K562 (cell line): ENCODE measurements around the gene DIAPH3. TPM values are rescaled to one million over a fixed set of nuclear protein-coding genes. Genes with fewer than 3 reads are reported as not detected.

Experiments
- polyA plus RNA-seq, 8 experiments: library from polyadenylated mRNA; depleted of rRNA in 4 of 8; stranded (reverse) in 5 of 8; unstranded in 3 of 8; fragments of >200 nt; fragmentation: Nextera tagmentation in 2 of 8; fragmentation: Illumina TruSeq in 1 of 8; extraction: Ambion mirVana in 2 of 8; extraction: Trizol in 1 of 8; gene quantifications; 2 replicates each; pipeline versions ENCODE4 v1.2.1 to v1.2.3, GENCODE V29; 2011 to 2014; ENCODE audit warnings: inconsistent platforms in 1 of 8, missing spikeins in 1 of 8
- total RNA-seq, 7 experiments: library from RNA; depleted of rRNA in 6 of 7; stranded (reverse); fragments of >200 nt in 6 of 7; fragmentation: Illumina TruSeq in 2 of 7; extraction: Trizol in 2 of 7; gene quantifications; 2 replicates each; pipeline versions ENCODE4 v1.2.1 to v1.2.3, GENCODE V29; 2011 to 2021; ENCODE audit warnings: low replicate concordance in 1 of 7
- TF ChIP-seq, protein P1 (sequence below): fragments of 200-600 bp; sonication (generic); IDR thresholded peaks from one replicate; pipeline ENCODE4 v1.6.1; 2012; ENCODE audit warnings: mild to moderate bottlenecking, low read depth, low read length, inconsistent platforms

Gene DIAPH3
- total and polyA plus RNA-seq, 9 of the 15 experiments (the other 6 are each of a cell fraction or from before 2014, with no cell fraction given) = 9.0 to 18.7 (median 14.7) TPM

DNA sequence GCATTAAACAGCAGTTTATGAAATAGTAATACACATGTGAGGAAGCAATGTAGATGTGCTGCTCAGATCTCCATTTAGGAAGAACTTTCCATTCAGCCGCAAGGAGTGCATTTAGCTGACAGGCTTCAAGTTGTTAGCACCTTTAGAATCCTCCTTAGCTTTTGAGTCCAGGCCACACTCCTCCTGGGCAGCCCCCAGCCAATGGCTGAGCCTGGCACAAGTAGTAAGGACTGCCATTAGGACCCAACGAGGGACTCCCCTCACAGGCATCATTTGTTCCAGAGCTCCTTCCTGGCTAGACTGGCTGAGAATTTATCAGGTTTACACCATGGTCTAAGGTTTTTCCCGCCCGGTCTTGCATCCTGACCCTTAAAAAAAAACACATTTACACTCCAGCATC is 201.4 kb downstream of the DIAPH3 start (continued):
- TF ChIP-seq, protein P1, sequence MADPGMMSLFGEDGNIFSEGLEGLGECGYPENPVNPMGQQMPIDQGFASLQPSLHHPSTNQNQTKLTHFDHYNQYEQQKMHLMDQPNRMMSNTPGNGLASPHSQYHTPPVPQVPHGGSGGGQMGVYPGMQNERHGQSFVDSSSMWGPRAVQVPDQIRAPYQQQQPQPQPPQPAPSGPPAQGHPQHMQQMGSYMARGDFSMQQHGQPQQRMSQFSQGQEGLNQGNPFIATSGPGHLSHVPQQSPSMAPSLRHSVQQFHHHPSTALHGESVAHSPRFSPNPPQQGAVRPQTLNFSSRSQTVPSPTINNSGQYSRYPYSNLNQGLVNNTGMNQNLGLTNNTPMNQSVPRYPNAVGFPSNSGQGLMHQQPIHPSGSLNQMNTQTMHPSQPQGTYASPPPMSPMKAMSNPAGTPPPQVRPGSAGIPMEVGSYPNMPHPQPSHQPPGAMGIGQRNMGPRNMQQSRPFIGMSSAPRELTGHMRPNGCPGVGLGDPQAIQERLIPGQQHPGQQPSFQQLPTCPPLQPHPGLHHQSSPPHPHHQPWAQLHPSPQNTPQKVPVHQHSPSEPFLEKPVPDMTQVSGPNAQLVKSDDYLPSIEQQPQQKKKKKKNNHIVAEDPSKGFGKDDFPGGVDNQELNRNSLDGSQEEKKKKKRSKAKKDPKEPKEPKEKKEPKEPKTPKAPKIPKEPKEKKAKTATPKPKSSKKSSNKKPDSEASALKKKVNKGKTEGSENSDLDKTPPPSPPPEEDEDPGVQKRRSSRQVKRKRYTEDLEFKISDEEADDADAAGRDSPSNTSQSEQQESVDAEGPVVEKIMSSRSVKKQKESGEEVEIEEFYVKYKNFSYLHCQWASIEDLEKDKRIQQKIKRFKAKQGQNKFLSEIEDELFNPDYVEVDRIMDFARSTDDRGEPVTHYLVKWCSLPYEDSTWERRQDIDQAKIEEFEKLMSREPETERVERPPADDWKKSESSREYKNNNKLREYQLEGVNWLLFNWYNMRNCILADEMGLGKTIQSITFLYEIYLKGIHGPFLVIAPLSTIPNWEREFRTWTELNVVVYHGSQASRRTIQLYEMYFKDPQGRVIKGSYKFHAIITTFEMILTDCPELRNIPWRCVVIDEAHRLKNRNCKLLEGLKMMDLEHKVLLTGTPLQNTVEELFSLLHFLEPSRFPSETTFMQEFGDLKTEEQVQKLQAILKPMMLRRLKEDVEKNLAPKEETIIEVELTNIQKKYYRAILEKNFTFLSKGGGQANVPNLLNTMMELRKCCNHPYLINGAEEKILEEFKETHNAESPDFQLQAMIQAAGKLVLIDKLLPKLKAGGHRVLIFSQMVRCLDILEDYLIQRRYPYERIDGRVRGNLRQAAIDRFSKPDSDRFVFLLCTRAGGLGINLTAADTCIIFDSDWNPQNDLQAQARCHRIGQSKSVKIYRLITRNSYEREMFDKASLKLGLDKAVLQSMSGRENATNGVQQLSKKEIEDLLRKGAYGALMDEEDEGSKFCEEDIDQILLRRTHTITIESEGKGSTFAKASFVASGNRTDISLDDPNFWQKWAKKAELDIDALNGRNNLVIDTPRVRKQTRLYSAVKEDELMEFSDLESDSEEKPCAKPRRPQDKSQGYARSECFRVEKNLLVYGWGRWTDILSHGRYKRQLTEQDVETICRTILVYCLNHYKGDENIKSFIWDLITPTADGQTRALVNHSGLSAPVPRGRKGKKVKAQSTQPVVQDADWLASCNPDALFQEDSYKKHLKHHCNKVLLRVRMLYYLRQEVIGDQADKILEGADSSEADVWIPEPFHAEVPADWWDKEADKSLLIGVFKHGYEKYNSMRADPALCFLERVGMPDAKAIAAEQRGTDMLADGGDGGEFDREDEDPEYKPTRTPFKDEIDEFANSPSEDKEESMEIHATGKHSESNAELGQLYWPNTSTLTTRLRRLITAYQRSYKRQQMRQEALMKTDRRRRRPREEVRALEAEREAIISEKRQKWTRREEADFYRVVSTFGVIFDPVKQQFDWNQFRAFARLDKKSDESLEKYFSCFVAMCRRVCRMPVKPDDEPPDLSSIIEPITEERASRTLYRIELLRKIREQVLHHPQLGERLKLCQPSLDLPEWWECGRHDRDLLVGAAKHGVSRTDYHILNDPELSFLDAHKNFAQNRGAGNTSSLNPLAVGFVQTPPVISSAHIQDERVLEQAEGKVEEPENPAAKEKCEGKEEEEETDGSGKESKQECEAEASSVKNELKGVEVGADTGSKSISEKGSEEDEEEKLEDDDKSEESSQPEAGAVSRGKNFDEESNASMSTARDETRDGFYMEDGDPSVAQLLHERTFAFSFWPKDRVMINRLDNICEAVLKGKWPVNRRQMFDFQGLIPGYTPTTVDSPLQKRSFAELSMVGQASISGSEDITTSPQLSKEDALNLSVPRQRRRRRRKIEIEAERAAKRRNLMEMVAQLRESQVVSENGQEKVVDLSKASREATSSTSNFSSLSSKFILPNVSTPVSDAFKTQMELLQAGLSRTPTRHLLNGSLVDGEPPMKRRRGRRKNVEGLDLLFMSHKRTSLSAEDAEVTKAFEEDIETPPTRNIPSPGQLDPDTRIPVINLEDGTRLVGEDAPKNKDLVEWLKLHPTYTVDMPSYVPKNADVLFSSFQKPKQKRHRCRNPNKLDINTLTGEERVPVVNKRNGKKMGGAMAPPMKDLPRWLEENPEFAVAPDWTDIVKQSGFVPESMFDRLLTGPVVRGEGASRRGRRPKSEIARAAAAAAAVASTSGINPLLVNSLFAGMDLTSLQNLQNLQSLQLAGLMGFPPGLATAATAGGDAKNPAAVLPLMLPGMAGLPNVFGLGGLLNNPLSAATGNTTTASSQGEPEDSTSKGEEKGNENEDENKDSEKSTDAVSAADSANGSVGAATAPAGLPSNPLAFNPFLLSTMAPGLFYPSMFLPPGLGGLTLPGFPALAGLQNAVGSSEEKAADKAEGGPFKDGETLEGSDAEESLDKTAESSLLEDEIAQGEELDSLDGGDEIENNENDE = no peak
